Peyer's patch (tissue), 4 donors: ENCODE measurements around the gene PAM16.

ENCODE experiments used
- POLR2A ChIP-seq, 2 donors: fragments of 450-650 bp; IDR thresholded peaks; one replicate each; pipeline ENCODE4 v1.5.1; 2017; ENCODE audit warnings: antibody characterized with exemption in 2 of 2, mild to moderate bottlenecking in 2 of 2, moderate library complexity in 2 of 2
- TF ChIP-seq, protein P1 (sequence below), 6 experiments: fragments of 450-650 bp in 4 of 6; fragments of 200-600 bp in 2 of 6; sonication (generic) in 1 of 6; IDR thresholded peaks; one replicate each; pipeline ENCODE4 v1.5.1; 2017 to 2019; ENCODE audit warnings: antibody characterized with exemption in 6 of 6, mild to moderate bottlenecking in 3 of 6, moderate library complexity in 1 of 6

DNA sequence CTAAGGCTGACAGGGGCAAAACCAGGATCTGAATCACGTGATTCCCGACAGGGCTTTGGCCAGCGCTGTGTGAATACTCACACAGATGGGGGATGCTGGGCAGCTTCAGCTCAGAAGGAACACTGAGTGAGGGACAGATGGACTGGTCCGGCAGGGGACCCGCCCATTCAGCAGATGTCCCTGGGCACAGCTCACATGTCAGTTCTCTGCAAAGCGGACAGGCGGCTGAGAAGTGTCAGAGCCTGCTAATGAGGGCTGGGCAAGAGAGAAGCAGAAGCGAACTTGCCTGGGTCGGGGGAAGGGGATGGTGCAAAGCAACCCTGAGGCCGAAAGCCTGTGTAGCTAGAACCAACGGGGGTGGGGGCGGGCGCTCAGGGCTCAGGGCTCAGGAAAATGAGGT lies 47.1 kb downstream of the PAM16 start:
- TF ChIP-seq, protein P1, sequence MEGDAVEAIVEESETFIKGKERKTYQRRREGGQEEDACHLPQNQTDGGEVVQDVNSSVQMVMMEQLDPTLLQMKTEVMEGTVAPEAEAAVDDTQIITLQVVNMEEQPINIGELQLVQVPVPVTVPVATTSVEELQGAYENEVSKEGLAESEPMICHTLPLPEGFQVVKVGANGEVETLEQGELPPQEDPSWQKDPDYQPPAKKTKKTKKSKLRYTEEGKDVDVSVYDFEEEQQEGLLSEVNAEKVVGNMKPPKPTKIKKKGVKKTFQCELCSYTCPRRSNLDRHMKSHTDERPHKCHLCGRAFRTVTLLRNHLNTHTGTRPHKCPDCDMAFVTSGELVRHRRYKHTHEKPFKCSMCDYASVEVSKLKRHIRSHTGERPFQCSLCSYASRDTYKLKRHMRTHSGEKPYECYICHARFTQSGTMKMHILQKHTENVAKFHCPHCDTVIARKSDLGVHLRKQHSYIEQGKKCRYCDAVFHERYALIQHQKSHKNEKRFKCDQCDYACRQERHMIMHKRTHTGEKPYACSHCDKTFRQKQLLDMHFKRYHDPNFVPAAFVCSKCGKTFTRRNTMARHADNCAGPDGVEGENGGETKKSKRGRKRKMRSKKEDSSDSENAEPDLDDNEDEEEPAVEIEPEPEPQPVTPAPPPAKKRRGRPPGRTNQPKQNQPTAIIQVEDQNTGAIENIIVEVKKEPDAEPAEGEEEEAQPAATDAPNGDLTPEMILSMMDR (IDR thresholded peaks at IDR 0.05), result no peak
- TF ChIP-seq POLR2A (IDR thresholded peaks at IDR 0.05), result no peak
